Ishikawa (cell line): ENCODE results near the gene OR1M1.

ENCODE experiments used
- CEBPB ChIP-seq: IDR thresholded peaks from 2 replicates; pipeline ENCODE4 v1.6.1; 2012
- CREB1 ChIP-seq: IDR thresholded peaks from 2 replicates; pipeline ENCODE4 v1.6.1; 2012; ENCODE audit warnings: low read depth
- EGR1 ChIP-seq: IDR thresholded peaks from 2 replicates; pipeline ENCODE4 v1.6.1; 2012
- EP300 ChIP-seq: IDR thresholded peaks from 2 replicates; pipeline ENCODE4 v1.6.1; 2012; ENCODE audit warnings: borderline replicate concordance
- FOXM1 ChIP-seq: IDR thresholded peaks from 2 replicates; pipeline ENCODE4 v1.6.1; 2012; ENCODE audit warnings: low read depth, borderline replicate concordance
- TAF1 ChIP-seq: IDR thresholded peaks from 2 replicates; pipeline ENCODE4 v1.6.1; 2012; ENCODE audit warnings: low read depth, mild to moderate bottlenecking
- TCF12 ChIP-seq: IDR thresholded peaks from 2 replicates; pipeline ENCODE4 v1.6.1; 2012; ENCODE audit warnings: low read depth
- TEAD4 ChIP-seq: IDR thresholded peaks from 2 replicates; pipeline ENCODE4 v1.6.1; 2012
- TF ChIP-seq, protein P1 (sequence below): IDR thresholded peaks from 2 replicates; pipeline ENCODE4 v1.6.1; 2012
- TF ChIP-seq, protein P2 (sequence below): IDR thresholded peaks from 2 replicates; pipeline ENCODE4 v1.6.1; 2012; ENCODE audit warnings: low read depth, mild to moderate bottlenecking

DNA sequence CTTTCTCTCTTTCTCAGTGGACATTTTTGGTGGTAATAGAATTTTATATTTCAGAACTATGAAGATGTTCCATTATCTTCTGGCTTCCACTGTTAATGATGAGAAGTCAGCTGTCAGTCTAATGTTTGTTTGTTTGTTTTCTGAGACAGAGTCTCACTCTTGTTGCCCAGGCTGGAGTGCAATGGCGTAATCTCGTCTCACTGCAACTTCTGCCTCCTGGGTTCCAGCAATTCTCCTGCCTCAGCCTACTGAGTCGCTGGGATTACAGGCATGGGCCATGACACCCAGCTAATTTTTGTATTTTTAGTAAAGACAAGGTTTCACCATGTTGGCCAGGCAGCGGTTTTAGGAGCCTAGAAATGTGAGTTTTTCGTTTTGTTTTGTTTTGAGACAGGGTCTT is 58.1 kb downstream of the OR1M1 start:
- TF ChIP-seq, protein P1, sequence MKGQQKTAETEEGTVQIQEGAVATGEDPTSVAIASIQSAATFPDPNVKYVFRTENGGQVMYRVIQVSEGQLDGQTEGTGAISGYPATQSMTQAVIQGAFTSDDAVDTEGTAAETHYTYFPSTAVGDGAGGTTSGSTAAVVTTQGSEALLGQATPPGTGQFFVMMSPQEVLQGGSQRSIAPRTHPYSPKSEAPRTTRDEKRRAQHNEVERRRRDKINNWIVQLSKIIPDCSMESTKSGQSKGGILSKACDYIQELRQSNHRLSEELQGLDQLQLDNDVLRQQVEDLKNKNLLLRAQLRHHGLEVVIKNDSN, result no peak
- no peak for TF ChIP-seq CREB1
- TF ChIP-seq, protein P2, sequence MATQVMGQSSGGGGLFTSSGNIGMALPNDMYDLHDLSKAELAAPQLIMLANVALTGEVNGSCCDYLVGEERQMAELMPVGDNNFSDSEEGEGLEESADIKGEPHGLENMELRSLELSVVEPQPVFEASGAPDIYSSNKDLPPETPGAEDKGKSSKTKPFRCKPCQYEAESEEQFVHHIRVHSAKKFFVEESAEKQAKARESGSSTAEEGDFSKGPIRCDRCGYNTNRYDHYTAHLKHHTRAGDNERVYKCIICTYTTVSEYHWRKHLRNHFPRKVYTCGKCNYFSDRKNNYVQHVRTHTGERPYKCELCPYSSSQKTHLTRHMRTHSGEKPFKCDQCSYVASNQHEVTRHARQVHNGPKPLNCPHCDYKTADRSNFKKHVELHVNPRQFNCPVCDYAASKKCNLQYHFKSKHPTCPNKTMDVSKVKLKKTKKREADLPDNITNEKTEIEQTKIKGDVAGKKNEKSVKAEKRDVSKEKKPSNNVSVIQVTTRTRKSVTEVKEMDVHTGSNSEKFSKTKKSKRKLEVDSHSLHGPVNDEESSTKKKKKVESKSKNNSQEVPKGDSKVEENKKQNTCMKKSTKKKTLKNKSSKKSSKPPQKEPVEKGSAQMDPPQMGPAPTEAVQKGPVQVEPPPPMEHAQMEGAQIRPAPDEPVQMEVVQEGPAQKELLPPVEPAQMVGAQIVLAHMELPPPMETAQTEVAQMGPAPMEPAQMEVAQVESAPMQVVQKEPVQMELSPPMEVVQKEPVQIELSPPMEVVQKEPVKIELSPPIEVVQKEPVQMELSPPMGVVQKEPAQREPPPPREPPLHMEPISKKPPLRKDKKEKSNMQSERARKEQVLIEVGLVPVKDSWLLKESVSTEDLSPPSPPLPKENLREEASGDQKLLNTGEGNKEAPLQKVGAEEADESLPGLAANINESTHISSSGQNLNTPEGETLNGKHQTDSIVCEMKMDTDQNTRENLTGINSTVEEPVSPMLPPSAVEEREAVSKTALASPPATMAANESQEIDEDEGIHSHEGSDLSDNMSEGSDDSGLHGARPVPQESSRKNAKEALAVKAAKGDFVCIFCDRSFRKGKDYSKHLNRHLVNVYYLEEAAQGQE, result no peak
- no peak for TF ChIP-seq TCF12
- no peak for TF ChIP-seq TAF1
- TF ChIP-seq EP300, result no peak
- TF ChIP-seq EGR1, result no peak
- TF ChIP-seq CEBPB, result no peak
- TF ChIP-seq TEAD4, result no peak
- TF ChIP-seq FOXM1, result no peak
